SH-SY5Y (cell line): ENCODE data around the gene FCF1.

Experiments used
- GATA2 ChIP-seq: IDR thresholded peaks from 2 replicates; pipeline ENCODE4 v1.6.1; 2011; ENCODE audit warnings: mild to moderate bottlenecking, low read depth, low read length
- GATA3 ChIP-seq: IDR thresholded peaks from 2 replicates; pipeline ENCODE4 v1.6.1; 2011; ENCODE audit warnings: low read depth, mild to moderate bottlenecking, low read length, moderate library complexity

DNA sequence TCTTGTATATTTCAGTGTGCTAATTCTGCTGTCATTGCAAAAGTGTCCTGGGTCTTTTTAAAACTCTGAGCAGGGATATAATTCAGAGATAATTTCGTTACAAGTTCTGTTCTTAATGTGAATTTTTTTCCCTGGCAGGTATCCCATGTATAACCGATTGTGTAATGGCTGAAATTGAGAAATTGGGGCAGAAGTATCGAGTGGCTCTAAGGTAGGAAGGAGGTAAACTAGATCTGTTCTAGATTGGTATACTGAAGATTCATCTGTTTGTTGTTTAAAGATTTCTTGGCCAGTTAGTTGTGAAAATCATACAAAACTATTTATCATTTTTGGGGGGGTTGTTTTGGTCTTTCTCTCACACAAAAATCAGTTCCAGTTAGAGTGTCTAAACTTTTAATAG lies 10.2 kb downstream of the FCF1 start:
- no peak for TF ChIP-seq GATA3
- no peak for TF ChIP-seq GATA2
